CD4-positive, CD25-positive, alpha-beta regulatory T cell (primary cell): ENCODE results near the gene DSN1. TPM values are rescaled to one million over a fixed set of nuclear protein-coding genes. Genes with fewer than 3 reads are reported as not detected.
"Not testable (repeated sequence)": the region's sequence is repeated elsewhere in the genome, so short reads cannot be mapped to it uniquely, and the experiment has no call there.

Source experiments
- ATAC-seq, 2 donors: fragments of 150-1000 bp; cut with Tn5 transposase; one replicate each; pipeline ENCODE4 v1.10.0; 2021; ENCODE audit warnings: low read depth in 2 of 2, moderate number of reproducible peaks in 2 of 2, moderate library complexity in 1 of 2
- DNase-seq, 3 donors: peaks; one replicate each; pipeline versions ENCODE4 v3.0.0 to v3.0.0-alpha.2; 2012 to 2022; ENCODE audit warnings: mixed read lengths in 1 of 3
- H3K27ac ChIP-seq: one replicate; pipeline ENCODE4 v1.7.0; 2013; ENCODE audit warnings: mild to moderate bottlenecking, low read length; ENCODE audit not compliant: insufficient read depth, poor library complexity, severe bottlenecking
- H3K27me3 ChIP-seq: one replicate; pipeline ENCODE4 v1.7.0; 2013; ENCODE audit warnings: low read length; ENCODE audit not compliant: control insufficient read depth, insufficient read depth
- H3K36me3 ChIP-seq: one replicate; pipeline ENCODE4 v1.7.0; 2013; ENCODE audit warnings: mild to moderate bottlenecking, low read length, moderate library complexity; ENCODE audit not compliant: control insufficient read depth, insufficient read depth
- H3K4me1 ChIP-seq: 2 replicates; pipeline ENCODE4 v1.7.0; 2013; ENCODE audit warnings: mild to moderate bottlenecking, low read length; ENCODE audit not compliant: insufficient read depth, control insufficient read depth, poor library complexity, severe bottlenecking
- H3K4me3 ChIP-seq: one replicate; pipeline ENCODE4 v1.7.0; 2013; ENCODE audit warnings: low read depth, mild to moderate bottlenecking, low read length, moderate library complexity
- H3K9me3 ChIP-seq, 2 experiments: 1 replicate in 1 of 2; 2 replicates in 1 of 2; pipeline ENCODE4 v1.7.0; 2013; ENCODE audit warnings: low read length in 2 of 2, mild to moderate bottlenecking in 1 of 2, moderate library complexity in 1 of 2; ENCODE audit not compliant: control insufficient read depth in 2 of 2
- H3K27ac Mint-ChIP-seq, 3 donors: one replicate each; pipeline ENCODE4 v1.8.0; 2020 to 2022; ENCODE audit warnings: mild to moderate bottlenecking in 3 of 3, mixed read lengths in 3 of 3, moderate library complexity in 2 of 3
- H3K27me3 Mint-ChIP-seq: one replicate; pipeline ENCODE4 v1.8.0; 2022; ENCODE audit warnings: mild to moderate bottlenecking, mixed read lengths
- H3K36me3 Mint-ChIP-seq: one replicate; pipeline ENCODE4 v1.8.0; 2020; ENCODE audit warnings: mixed read lengths
- H3K4me1 Mint-ChIP-seq, 4 donors: one replicate each; pipeline ENCODE4 v1.8.0; 2020 to 2022; ENCODE audit warnings: mixed read lengths in 4 of 4, mild to moderate bottlenecking in 1 of 4
- H3K4me3 Mint-ChIP-seq, 4 donors: one replicate each; pipeline ENCODE4 v1.8.0; 2020 to 2022; ENCODE audit warnings: mild to moderate bottlenecking in 4 of 4, mixed read lengths in 4 of 4, moderate library complexity in 3 of 4
- H3K9me3 Mint-ChIP-seq, 7 donors: one replicate each; pipeline ENCODE4 v1.8.0; 2020 to 2022; ENCODE audit warnings: mixed read lengths in 7 of 7, mild to moderate bottlenecking in 3 of 7, moderate library complexity in 2 of 7
- polyA plus RNA-seq, 4 donors: library from polyadenylated mRNA; unstranded; fragments of 300-500 nt; fragmentation: Illumina TruSeq; gene quantifications; one replicate each; pipeline ENCODE4 v1.2.3, GENCODE V29; 2021
- total RNA-seq: library from RNA; stranded (reverse); gene quantifications from one replicate; pipeline ENCODE4 v1.2.3, GENCODE V29; 2022

The DSN1 gene
- total and polyA plus RNA-seq, 5 donors from 2014 or later = 11.8 to 17.9 (median 13.1) TPM

- Mint-ChIP-seq H3K36me3 (no peaks in the 10 kb centered on the region), H3K27ac (no peak overlapping the region), H3K9me3 (no peaks in the 10 kb centered on the region), H3K4me1 (peaks cover 0 to 2% (median 0%) of the 10 kb centered on the region in 4 donors), H3K27me3 (no peaks in the 10 kb centered on the region), H3K4me3 (no peak overlapping the region)
- no peak overlapping the region for H3K27ac ChIP-seq
- ATAC-seq (no peak), DNase-seq (no peak)
- H3K4me1 ChIP-seq = no peaks in the 10 kb centered on the region
- H3K4me3 ChIP-seq = no peak overlapping the region
- H3K9me3 ChIP-seq = no peaks in the 10 kb centered on the region
- H3K36me3 ChIP-seq = no peaks in the 10 kb centered on the region
- H3K27me3 ChIP-seq = no peaks in the 10 kb centered on the region
Observed at GRCh38 chr20:36804425-36804824, 30.9 kb upstream of the DSN1 start.

- Histone ChIP-seq H3K27me3 (no peaks in the 10 kb centered on the region), H3K36me3 (no peaks in the 10 kb centered on the region), H3K4me1 (no peaks in the 10 kb centered on the region), H3K27ac (no peak overlapping the region), H3K9me3 (no peaks in the 10 kb centered on the region), H3K4me3 (no peak overlapping the region)
- no peak for DNase-seq
- no peak for ATAC-seq
- Mint-ChIP-seq H3K36me3 (no peaks in the 10 kb centered on the region), H3K4me3 (no peak overlapping the region), H3K9me3 (no peaks in the 10 kb centered on the region), H3K27ac (no peak overlapping the region), H3K4me1 (no peaks in the 10 kb centered on the region), H3K27me3 (peaks cover under 1% of the 10 kb centered on the region)
Observed at GRCh38 chr20:36802326-36803222, 29.0 kb upstream of the DSN1 start.

GRCh38 chr20:36800410-36800809 is 26.8 kb upstream of the DSN1 start:
- Mint-ChIP-seq H3K27me3 (peaks cover 4% of the 10 kb centered on the region), H3K9me3 (no peaks in the 10 kb centered on the region), H3K4me3 (no peak overlapping the region), H3K36me3 (no peaks in the 10 kb centered on the region), H3K27ac (no peak overlapping the region), H3K4me1 (no peaks in the 10 kb centered on the region)
- no peaks in the 10 kb centered on the region for H3K27me3 ChIP-seq
- DNase-seq = no peak
- ATAC-seq = no peak
- no peaks in the 10 kb centered on the region for H3K9me3 ChIP-seq
- no peak overlapping the region for H3K27ac ChIP-seq
- no peak overlapping the region for H3K4me3 ChIP-seq
- H3K4me1 ChIP-seq = no peaks in the 10 kb centered on the region
- no peaks in the 10 kb centered on the region for H3K36me3 ChIP-seq

- H3K36me3 Mint-ChIP-seq, H3K4me3 Mint-ChIP-seq, ATAC-seq, H3K9me3 ChIP-seq, H3K27me3 ChIP-seq, H3K4me3 ChIP-seq, H3K27me3 Mint-ChIP-seq, H3K4me1 ChIP-seq, H3K4me1 Mint-ChIP-seq, DNase-seq, H3K36me3 ChIP-seq, H3K27ac ChIP-seq, H3K27ac Mint-ChIP-seq, H3K9me3 Mint-ChIP-seq: not testable (repeated sequence)
Observed at GRCh38 chr20:36799313-36799712, 25.8 kb upstream of the DSN1 start.

- H3K4me3 Mint-ChIP-seq = no peak overlapping the region
- DNase-seq (no peak), ATAC-seq (no peak)
- no peaks in the 10 kb centered on the region for H3K4me1 ChIP-seq
- H3K27ac ChIP-seq = no peak overlapping the region
- H3K27me3 Mint-ChIP-seq = peaks cover 4% of the 10 kb centered on the region
- no peak overlapping the region for H3K4me3 ChIP-seq
- H3K27me3 ChIP-seq = no peaks in the 10 kb centered on the region
- H3K36me3 Mint-ChIP-seq = no peaks in the 10 kb centered on the region
- no peaks in the 10 kb centered on the region for H3K9me3 ChIP-seq
- H3K4me1 Mint-ChIP-seq = no peaks in the 10 kb centered on the region
- no peaks in the 10 kb centered on the region for H3K9me3 Mint-ChIP-seq
- H3K36me3 ChIP-seq = no peaks in the 10 kb centered on the region
- H3K27ac Mint-ChIP-seq = no peak overlapping the region
Observed at GRCh38 chr20:36796875-36797274, 23.3 kb upstream of the DSN1 start.

GRCh38 chr20:36796117-36796516 is 22.6 kb upstream of the DSN1 start:
- Mint-ChIP-seq H3K9me3 (no peaks in the 10 kb centered on the region), H3K27me3 (peaks cover 4% of the 10 kb centered on the region), H3K4me3 (no peak overlapping the region), H3K4me1 (no peaks in the 10 kb centered on the region), H3K27ac (no peak overlapping the region), H3K36me3 (no peaks in the 10 kb centered on the region)
- H3K4me3 ChIP-seq = no peak overlapping the region
- no peaks in the 10 kb centered on the region for H3K9me3 ChIP-seq
- H3K4me1 ChIP-seq = no peaks in the 10 kb centered on the region
- ATAC-seq (no peak), DNase-seq (no peak)
- no peaks in the 10 kb centered on the region for H3K27me3 ChIP-seq
- H3K27ac ChIP-seq = no peak overlapping the region
- no peaks in the 10 kb centered on the region for H3K36me3 ChIP-seq

GRCh38 chr20:36795691-36796090 is 22.1 kb upstream of the DSN1 start:
- Histone ChIP-seq H3K9me3 (no peaks in the 10 kb centered on the region), H3K27me3 (no peaks in the 10 kb centered on the region), H3K4me1 (no peaks in the 10 kb centered on the region), H3K27ac (no peak overlapping the region), H3K36me3 (no peaks in the 10 kb centered on the region), H3K4me3 (no peak overlapping the region)
- Mint-ChIP-seq H3K36me3 (no peaks in the 10 kb centered on the region), H3K9me3 (no peaks in the 10 kb centered on the region), H3K27me3 (peaks cover 4% of the 10 kb centered on the region), H3K4me1 (no peaks in the 10 kb centered on the region), H3K27ac (no peak overlapping the region), H3K4me3 (no peak overlapping the region)
- no peak for DNase-seq
- ATAC-seq = no peak

GRCh38 chr20:36794116-36794474 is 20.5 kb upstream of the DSN1 start:
- DNase-seq (no peak), ATAC-seq (no peak)
- H3K9me3 Mint-ChIP-seq = no peaks in the 10 kb centered on the region
- Histone ChIP-seq H3K27ac (no peak overlapping the region), H3K4me3 (no peak overlapping the region), H3K9me3 (no peaks in the 10 kb centered on the region), H3K27me3 (no peaks in the 10 kb centered on the region), H3K4me1 (no peaks in the 10 kb centered on the region), H3K36me3 (no peaks in the 10 kb centered on the region)
- H3K4me1 Mint-ChIP-seq = no peaks in the 10 kb centered on the region
- no peak overlapping the region for H3K4me3 Mint-ChIP-seq
- no peak overlapping the region for H3K27ac Mint-ChIP-seq
- no peaks in the 10 kb centered on the region for H3K36me3 Mint-ChIP-seq
- peaks cover 4% of the 10 kb centered on the region for H3K27me3 Mint-ChIP-seq
